GM12892 (cell line): Measurements from ENCODE around the gene CACNA1B.

Source experiments
- POLR2A ChIP-seq: IDR thresholded peaks from 2 replicates; pipeline ENCODE4 v1.6.1; 2011; ENCODE audit warnings: low read depth, low read length, control low read depth
- POLR2AphosphoS5 ChIP-seq: IDR thresholded peaks from 2 replicates; pipeline ENCODE4 v1.6.1; 2011; ENCODE audit warnings: low read depth, low read length, control low read depth
- TAF1 ChIP-seq: IDR thresholded peaks from 2 replicates; pipeline ENCODE4 v1.6.1; 2011; ENCODE audit warnings: low read depth, mild to moderate bottlenecking, control low read depth, low read length, borderline replicate concordance

- no peak for TF ChIP-seq POLR2A
- TF ChIP-seq POLR2AphosphoS5: no peak
- TF ChIP-seq TAF1: no peak
Measured at GRCh38 chr9:138016406-138017187, 139.0 kb downstream of the CACNA1B start.
